Neural cell (in vitro differentiated cells): ENCODE results near the gene APBA1.

Experiments used
- EP300 ChIP-seq: fragments of 450-650 bp; conservative IDR thresholded peaks from 2 replicates; pipeline ENCODE4 v1.6.1; 2014; ENCODE audit warnings: antibody characterized with exemption, mild to moderate bottlenecking, moderate library complexity; ENCODE audit not compliant: poor library complexity, severe bottlenecking
- EZH2 ChIP-seq: fragments of 200-600, 300-800 bp; shearing (Covaris generic), sonication (generic); IDR thresholded peaks from 2 replicates; pipeline ENCODE4 v1.6.1; 2014; ENCODE audit warnings: antibody characterized with exemption, low read length, borderline replicate concordance, mild to moderate bottlenecking; ENCODE audit not compliant: insufficient read depth, poor library complexity, severe bottlenecking
- TAF1 ChIP-seq: IDR thresholded peaks from 2 replicates; pipeline ENCODE4 v1.6.1; 2012; ENCODE audit warnings: low read depth
- TF ChIP-seq, protein P1 (sequence below): fragments of 450-650 bp; IDR thresholded peaks from 2 replicates; pipeline ENCODE4 v1.5.1; 2014; ENCODE audit warnings: antibody characterized with exemption, mild to moderate bottlenecking, moderate library complexity; ENCODE audit not compliant: poor library complexity, severe bottlenecking
- TF ChIP-seq, protein P2 (sequence below): IDR thresholded peaks from 2 replicates; pipeline ENCODE4 v1.6.1; 2012; ENCODE audit warnings: borderline replicate concordance

DNA sequence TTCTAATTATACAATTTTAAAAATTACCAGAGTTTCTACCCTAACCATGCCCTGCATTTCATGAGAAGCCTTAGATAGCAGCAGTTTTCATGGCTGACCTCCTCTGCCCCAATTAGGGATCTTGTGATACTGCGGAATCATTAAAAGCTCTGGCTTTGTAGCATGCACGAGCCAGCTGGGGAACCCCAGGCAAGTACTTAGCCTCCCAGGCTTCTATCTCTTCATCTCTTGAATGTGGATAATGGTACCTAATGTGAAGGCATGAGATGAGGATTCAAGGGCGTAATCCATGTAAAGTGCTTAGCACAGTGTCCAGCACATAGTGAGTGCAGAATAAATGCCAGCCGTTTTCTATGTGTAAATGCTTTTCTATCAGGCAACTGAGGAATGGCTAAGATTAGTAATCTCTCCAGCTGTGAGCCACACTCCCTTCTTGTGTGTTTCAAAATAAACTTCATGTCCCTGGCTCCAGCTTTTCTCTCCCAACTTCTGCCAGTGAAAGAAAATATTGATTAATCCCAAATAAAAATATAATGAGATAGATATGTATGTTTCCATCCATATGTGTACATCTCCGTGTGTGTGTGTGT, 88.4 kb downstream of the APBA1 start:
- TF ChIP-seq TAF1 (no peak), EZH2 (no peak), EP300 (no peak)
- TF ChIP-seq, protein P1, sequence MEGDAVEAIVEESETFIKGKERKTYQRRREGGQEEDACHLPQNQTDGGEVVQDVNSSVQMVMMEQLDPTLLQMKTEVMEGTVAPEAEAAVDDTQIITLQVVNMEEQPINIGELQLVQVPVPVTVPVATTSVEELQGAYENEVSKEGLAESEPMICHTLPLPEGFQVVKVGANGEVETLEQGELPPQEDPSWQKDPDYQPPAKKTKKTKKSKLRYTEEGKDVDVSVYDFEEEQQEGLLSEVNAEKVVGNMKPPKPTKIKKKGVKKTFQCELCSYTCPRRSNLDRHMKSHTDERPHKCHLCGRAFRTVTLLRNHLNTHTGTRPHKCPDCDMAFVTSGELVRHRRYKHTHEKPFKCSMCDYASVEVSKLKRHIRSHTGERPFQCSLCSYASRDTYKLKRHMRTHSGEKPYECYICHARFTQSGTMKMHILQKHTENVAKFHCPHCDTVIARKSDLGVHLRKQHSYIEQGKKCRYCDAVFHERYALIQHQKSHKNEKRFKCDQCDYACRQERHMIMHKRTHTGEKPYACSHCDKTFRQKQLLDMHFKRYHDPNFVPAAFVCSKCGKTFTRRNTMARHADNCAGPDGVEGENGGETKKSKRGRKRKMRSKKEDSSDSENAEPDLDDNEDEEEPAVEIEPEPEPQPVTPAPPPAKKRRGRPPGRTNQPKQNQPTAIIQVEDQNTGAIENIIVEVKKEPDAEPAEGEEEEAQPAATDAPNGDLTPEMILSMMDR, result no peak
- TF ChIP-seq, protein P2, sequence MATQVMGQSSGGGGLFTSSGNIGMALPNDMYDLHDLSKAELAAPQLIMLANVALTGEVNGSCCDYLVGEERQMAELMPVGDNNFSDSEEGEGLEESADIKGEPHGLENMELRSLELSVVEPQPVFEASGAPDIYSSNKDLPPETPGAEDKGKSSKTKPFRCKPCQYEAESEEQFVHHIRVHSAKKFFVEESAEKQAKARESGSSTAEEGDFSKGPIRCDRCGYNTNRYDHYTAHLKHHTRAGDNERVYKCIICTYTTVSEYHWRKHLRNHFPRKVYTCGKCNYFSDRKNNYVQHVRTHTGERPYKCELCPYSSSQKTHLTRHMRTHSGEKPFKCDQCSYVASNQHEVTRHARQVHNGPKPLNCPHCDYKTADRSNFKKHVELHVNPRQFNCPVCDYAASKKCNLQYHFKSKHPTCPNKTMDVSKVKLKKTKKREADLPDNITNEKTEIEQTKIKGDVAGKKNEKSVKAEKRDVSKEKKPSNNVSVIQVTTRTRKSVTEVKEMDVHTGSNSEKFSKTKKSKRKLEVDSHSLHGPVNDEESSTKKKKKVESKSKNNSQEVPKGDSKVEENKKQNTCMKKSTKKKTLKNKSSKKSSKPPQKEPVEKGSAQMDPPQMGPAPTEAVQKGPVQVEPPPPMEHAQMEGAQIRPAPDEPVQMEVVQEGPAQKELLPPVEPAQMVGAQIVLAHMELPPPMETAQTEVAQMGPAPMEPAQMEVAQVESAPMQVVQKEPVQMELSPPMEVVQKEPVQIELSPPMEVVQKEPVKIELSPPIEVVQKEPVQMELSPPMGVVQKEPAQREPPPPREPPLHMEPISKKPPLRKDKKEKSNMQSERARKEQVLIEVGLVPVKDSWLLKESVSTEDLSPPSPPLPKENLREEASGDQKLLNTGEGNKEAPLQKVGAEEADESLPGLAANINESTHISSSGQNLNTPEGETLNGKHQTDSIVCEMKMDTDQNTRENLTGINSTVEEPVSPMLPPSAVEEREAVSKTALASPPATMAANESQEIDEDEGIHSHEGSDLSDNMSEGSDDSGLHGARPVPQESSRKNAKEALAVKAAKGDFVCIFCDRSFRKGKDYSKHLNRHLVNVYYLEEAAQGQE, result no peak
